Nephron progenitor cell (in vitro differentiated cells): ENCODE measurements around the gene ADAP1.

Experiments
- DNase-seq: peaks from one replicate; pipeline ENCODE4 v3.0.0; 2021
- H3K27ac Mint-ChIP-seq: 2 replicates; pipeline ENCODE4 v1.8.0; 2021; ENCODE audit warnings: mild to moderate bottlenecking, moderate library complexity, mixed read lengths
- H3K27me3 Mint-ChIP-seq: 2 replicates; pipeline ENCODE4 v1.8.0; 2021; ENCODE audit warnings: mild to moderate bottlenecking, low read depth, mixed read lengths; ENCODE audit not compliant: poor library complexity
- H3K36me3 Mint-ChIP-seq: 2 replicates; pipeline ENCODE4 v1.8.0; 2021; ENCODE audit warnings: low read depth, mixed read lengths
- H3K4me1 Mint-ChIP-seq: 2 replicates; pipeline ENCODE4 v1.8.0; 2021; ENCODE audit warnings: mixed read lengths
- H3K4me3 Mint-ChIP-seq: 2 replicates; pipeline ENCODE4 v1.8.0; 2021; ENCODE audit warnings: mild to moderate bottlenecking, moderate library complexity, mixed read lengths
- H3K9me3 Mint-ChIP-seq: 2 replicates; pipeline ENCODE4 v1.8.0; 2021; ENCODE audit warnings: mild to moderate bottlenecking, moderate library complexity, mixed read lengths
- TF ChIP-seq, protein P1 (sequence below): fragments of 200-600 bp; sonication (generic); IDR thresholded peaks from 2 replicates; pipeline ENCODE4 v1.5.0; 2021; ENCODE audit warnings: antibody characterized with exemption

ADAP1 gene

DNA sequence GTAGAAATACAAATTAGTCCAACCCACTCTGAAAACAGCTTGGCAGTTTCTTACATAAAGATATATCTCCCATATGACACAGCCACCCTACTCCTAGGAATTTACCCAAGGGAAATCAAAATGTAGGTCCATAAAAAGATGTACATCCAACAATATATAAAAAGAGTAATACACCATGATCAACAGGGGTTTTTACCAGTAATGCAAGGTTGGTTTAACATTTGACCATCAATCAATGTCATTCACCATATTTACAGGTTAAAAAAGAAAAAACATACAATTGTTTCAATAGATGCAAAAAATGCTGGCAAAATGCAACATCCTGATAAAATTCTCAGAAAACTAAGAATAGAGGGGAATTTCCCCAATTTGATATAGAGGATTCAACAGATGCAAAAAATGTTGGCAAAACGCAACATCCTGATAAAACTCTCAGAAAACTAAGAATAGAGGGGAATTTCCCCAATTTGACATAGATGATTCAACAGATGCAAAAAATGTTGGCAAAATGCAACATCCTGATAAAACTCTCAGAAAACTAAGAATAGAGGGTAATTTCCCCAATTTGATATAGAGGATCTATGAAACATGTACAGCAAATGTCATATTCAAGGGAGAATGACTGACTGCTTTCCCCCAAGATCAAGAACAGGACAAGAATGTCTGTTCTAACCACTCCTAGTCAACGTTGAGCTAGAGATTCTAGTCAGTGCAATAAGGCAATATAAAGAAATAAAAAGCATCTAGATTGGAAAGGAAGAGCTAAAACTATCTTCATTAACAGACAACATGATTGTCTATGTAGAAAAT is 13.7 kb downstream of the ADAP1 start:
- H3K27ac Mint-ChIP-seq = no peak overlapping the region
- peaks cover 54% of the 10 kb centered on the region for H3K27me3 Mint-ChIP-seq
- H3K4me3 Mint-ChIP-seq = no peak overlapping the region
- peaks cover 25% of the 10 kb centered on the region for H3K9me3 Mint-ChIP-seq
- no peak for DNase-seq
- TF ChIP-seq, protein P1, sequence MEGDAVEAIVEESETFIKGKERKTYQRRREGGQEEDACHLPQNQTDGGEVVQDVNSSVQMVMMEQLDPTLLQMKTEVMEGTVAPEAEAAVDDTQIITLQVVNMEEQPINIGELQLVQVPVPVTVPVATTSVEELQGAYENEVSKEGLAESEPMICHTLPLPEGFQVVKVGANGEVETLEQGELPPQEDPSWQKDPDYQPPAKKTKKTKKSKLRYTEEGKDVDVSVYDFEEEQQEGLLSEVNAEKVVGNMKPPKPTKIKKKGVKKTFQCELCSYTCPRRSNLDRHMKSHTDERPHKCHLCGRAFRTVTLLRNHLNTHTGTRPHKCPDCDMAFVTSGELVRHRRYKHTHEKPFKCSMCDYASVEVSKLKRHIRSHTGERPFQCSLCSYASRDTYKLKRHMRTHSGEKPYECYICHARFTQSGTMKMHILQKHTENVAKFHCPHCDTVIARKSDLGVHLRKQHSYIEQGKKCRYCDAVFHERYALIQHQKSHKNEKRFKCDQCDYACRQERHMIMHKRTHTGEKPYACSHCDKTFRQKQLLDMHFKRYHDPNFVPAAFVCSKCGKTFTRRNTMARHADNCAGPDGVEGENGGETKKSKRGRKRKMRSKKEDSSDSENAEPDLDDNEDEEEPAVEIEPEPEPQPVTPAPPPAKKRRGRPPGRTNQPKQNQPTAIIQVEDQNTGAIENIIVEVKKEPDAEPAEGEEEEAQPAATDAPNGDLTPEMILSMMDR = no peak
- H3K4me1 Mint-ChIP-seq = peaks cover 11% of the 10 kb centered on the region
- H3K36me3 Mint-ChIP-seq = peaks cover 11% of the 10 kb centered on the region

DNA sequence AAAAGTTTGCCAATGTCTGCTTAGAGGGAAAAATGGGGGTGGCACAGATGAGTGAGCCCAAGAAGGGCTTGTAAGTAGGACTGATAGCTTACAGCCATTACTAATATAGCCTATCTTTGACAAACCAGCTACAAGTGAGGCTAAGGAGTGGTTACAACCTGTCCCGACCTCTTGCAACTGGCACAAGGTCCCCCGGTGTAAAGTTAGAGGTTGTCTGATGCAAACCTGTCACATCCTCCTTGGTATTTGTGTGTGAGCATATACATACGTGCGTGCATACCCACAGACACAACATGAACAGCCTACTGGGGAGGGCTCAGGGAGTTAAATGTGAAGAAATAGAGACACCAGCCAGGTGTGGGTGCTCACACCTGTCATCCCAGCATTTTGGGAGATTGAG is 14.6 kb downstream of the ADAP1 start:
- Mint-ChIP-seq H3K9me3 (peaks cover 25% of the 10 kb centered on the region), H3K27ac (no peak overlapping the region)

DNA sequence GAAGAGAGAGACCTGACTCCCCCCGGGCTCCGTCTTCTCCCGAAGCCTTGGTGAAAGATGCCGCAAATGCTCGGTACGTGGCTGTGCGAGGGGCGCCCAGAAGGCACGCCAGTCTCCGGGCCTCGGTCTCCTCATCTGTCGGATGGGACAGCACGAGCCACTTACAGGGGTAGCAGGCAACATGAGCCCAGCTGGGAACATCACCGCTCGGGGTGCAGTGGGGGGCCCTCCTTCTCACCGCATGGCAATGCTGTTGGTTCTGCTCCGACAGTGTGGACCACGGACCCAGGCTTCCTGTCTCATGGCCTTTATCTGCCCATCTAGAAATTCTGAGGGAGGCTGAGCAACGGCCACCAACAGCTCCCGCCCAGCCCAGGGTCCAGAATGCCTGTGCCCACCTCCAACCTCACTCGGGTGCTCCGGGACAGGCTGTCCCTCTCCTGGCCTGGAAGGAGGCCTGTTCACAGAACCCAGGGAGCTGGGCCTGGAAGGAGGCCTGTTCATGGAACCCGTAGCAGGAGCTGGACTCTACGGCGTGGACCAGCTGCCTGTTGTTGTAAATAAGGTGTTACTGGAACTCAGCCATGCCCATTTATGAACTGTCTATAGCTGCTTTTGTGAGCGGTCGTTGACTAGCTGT is 15.8 kb downstream of the ADAP1 start:
- TF ChIP-seq, protein P1 = no peak
- H3K4me1 Mint-ChIP-seq = peaks cover 5% of the 10 kb centered on the region
- peaks cover 40% of the 10 kb centered on the region for H3K27me3 Mint-ChIP-seq
- no peak overlapping the region for H3K27ac Mint-ChIP-seq
- no peak overlapping the region for H3K4me3 Mint-ChIP-seq
- DNase-seq = no peak
- peaks cover 11% of the 10 kb centered on the region for H3K36me3 Mint-ChIP-seq
- H3K9me3 Mint-ChIP-seq = peaks cover 25% of the 10 kb centered on the region

More for the DNA sequence above, 14.6 kb downstream of the ADAP1 start:
- Mint-ChIP-seq H3K4me3 (no peak overlapping the region), H3K36me3 (peaks cover 11% of the 10 kb centered on the region), H3K27me3 (peaks cover 52% of the 10 kb centered on the region), H3K4me1 (peaks cover 8% of the 10 kb centered on the region)
- DNase-seq = no peak
- TF ChIP-seq, protein P1 = no peak

DNA sequence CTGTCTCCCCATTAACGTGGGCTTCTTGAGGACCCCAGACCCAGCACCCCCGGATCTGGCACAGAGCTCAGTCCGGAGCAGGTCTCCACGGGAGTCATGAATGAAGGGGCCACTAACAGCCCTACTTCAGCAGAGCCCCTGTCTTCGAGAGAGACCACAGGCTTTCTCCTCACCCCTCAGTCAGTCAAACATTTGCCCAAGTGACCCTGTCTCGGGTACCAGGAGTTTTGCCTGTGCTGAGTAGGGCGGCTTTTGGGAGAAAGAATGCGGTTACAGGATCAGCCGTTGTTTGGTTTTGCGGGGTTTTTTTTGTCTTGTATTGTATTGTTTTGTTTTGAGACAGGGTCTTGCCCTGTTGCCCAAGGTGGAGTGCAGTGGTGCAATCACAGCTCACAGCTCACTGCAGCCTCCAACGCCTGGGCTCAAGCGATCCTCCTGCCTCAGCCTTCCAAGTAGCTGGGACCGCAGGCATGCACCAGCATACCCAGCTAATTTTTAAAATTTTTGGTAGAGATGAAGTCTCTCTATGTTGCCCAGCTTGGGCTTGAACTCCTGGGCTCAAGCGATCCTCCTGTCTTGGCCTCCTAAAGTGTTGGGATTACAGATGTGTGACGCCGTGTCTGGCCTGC is 16.5 kb downstream of the ADAP1 start:
- TF ChIP-seq, protein P1 = no peak
- H3K9me3 Mint-ChIP-seq = peaks cover 25% of the 10 kb centered on the region
- no peak for DNase-seq
- H3K4me1 Mint-ChIP-seq = peaks cover 5% of the 10 kb centered on the region
- H3K27ac Mint-ChIP-seq = no peak overlapping the region
- H3K4me3 Mint-ChIP-seq = no peak overlapping the region
- H3K27me3 Mint-ChIP-seq = peaks cover 38% of the 10 kb centered on the region
- peaks cover 11% of the 10 kb centered on the region for H3K36me3 Mint-ChIP-seq

DNA sequence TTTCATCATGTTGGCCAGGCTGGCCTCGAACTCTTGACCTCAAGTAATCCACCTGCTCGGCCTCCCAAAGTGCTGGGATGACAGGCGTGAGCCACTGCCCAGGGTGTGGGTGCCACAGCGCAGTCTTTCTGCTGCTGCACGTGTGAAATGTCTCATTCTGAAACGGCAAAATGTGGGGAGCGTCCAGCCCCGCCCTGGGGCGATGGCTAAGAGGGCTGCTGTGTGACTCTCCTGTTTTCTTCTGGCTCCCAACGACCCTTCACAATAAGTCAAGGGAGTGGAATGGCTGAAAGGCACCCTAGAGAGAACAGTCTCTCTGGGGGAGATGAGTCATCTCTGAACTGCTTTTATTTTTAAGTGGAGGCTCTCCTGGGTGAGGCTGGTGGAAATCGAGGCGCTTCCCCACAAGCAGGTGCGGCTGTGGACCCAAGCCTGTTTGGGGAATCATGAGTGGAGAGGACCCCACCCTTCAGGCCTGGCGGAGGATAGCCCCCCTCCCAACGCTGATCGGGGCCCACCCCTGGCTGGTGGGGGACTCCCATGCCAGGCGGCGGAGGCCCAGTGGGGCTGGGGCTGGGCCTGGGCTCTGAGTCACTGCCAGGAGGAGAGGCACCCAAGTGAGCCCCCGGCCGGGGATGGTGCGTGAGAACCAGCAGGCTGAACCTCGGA is 18.0 kb downstream of the ADAP1 start:
- H3K4me1 Mint-ChIP-seq = peaks cover 10% of the 10 kb centered on the region
- H3K4me3 Mint-ChIP-seq = no peak overlapping the region
- TF ChIP-seq, protein P1 = no peak
- DNase-seq = no peak
- H3K27ac Mint-ChIP-seq = no peak overlapping the region
- H3K9me3 Mint-ChIP-seq = peaks cover 19% of the 10 kb centered on the region
- peaks cover 11% of the 10 kb centered on the region for H3K36me3 Mint-ChIP-seq
- peaks cover 30% of the 10 kb centered on the region for H3K27me3 Mint-ChIP-seq
